HFF-Myc (cell line): ENCODE data around the gene COL4A6.
"Not testable (repeated sequence)": the region's sequence is repeated elsewhere in the genome, so short reads cannot be mapped to it uniquely, and the experiment has no call there.

Source experiments
- DNase-seq: peaks from one replicate; pipeline ENCODE4 v3.0.0-alpha.2; 2011; ENCODE audit warnings: low read depth; ENCODE audit errors: extremely low read depth
- H3K4me3 ChIP-seq: replicated peaks from 2 replicates; pipeline ENCODE4 v1.5.1; 2011; ENCODE audit warnings: low read depth, mild to moderate bottlenecking, control low read depth, low read length
- TF ChIP-seq, protein P1 (sequence below): IDR thresholded peaks from 2 replicates; pipeline ENCODE4 v1.5.1; 2012; ENCODE audit warnings: mild to moderate bottlenecking, low read depth, low read length, control low read depth; ENCODE audit errors: missing control alignments

Gene COL4A6

DNA sequence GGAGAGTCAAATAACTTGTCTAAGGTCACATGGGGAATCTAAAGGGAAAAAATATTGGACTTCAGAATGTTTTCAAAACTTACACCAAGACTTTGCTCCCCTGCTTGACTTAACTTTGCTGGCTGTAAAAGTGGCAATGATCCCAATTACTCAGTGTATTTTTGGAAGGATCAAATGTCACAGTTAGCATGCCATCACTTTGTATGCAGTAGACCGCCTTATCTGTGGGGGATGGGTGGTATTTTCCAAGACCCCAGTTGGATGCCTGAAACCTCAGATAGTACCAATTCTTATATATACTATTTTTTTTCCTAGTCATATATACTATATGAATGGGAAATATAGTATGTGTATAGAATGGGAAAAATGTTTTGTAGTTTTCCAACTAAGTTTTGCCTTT lies 53.4 kb downstream of the COL4A6 start:
- DNase-seq = no peak
- no peak overlapping the region for H3K4me3 ChIP-seq
- TF ChIP-seq, protein P1, sequence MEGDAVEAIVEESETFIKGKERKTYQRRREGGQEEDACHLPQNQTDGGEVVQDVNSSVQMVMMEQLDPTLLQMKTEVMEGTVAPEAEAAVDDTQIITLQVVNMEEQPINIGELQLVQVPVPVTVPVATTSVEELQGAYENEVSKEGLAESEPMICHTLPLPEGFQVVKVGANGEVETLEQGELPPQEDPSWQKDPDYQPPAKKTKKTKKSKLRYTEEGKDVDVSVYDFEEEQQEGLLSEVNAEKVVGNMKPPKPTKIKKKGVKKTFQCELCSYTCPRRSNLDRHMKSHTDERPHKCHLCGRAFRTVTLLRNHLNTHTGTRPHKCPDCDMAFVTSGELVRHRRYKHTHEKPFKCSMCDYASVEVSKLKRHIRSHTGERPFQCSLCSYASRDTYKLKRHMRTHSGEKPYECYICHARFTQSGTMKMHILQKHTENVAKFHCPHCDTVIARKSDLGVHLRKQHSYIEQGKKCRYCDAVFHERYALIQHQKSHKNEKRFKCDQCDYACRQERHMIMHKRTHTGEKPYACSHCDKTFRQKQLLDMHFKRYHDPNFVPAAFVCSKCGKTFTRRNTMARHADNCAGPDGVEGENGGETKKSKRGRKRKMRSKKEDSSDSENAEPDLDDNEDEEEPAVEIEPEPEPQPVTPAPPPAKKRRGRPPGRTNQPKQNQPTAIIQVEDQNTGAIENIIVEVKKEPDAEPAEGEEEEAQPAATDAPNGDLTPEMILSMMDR = no peak

DNA sequence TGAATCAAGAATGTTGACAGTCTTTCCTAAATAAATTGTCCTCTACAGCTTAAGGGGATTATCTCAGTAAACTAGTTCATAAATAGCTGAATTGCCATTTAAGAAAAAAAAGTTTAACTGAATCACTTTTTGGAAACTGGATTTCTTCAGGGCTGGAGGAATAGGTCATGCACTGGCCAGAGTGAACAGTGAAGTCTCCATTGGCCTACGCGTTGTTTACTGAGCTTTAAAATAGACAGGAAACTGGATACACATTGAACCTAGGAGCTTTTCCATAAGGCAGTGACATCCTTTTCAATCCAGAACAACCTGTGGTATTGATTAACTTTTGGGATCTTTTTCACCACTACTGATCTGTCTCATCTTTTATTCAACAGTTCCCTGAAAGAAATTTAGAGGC lies 58.0 kb downstream of the COL4A6 start:
- no peak overlapping the region for H3K4me3 ChIP-seq
- DNase-seq = no peak
- TF ChIP-seq, protein P1 = no peak

DNA sequence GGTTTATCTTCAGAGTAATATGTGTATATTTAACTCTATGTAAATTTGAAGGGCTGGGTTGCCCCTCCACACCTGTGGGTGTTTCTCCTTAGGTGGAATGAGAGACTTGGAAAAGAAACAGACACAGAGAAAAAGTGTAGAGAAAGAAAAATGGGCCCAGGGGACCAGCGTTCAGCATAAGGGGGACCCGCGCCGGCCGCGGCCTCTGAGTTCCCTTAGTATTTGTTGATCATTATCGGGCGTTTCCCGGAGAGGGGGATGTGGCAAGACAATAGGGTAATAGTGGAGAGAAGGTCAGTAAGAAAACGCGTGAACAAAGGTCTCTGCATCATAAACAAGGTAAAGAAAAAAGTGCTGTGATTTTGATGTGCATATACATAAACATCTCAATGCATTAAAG lies 61.4 kb downstream of the COL4A6 start:
- DNase-seq, H3K4me3 ChIP-seq: not testable (repeated sequence)

DNA sequence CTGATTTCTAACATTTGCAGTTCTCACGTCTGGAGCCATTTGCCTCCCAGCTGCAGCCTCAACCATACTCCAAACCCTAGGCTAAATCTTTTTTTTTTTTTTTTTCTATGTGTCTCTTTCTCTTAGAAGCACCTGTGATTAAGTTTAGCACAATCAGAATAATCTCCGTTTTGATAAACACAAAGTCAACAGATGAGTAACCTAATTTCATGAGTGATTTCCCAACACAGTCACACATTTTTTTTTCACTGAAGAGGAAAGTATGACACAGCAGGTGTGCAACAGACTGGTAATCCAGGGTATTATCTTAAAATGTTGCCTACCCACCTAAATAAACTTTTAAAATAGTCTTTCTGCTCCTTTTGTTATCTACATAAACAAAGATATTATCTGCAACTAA lies 62.6 kb downstream of the COL4A6 start:
- H3K4me3 ChIP-seq, DNase-seq: not testable (repeated sequence)

DNA sequence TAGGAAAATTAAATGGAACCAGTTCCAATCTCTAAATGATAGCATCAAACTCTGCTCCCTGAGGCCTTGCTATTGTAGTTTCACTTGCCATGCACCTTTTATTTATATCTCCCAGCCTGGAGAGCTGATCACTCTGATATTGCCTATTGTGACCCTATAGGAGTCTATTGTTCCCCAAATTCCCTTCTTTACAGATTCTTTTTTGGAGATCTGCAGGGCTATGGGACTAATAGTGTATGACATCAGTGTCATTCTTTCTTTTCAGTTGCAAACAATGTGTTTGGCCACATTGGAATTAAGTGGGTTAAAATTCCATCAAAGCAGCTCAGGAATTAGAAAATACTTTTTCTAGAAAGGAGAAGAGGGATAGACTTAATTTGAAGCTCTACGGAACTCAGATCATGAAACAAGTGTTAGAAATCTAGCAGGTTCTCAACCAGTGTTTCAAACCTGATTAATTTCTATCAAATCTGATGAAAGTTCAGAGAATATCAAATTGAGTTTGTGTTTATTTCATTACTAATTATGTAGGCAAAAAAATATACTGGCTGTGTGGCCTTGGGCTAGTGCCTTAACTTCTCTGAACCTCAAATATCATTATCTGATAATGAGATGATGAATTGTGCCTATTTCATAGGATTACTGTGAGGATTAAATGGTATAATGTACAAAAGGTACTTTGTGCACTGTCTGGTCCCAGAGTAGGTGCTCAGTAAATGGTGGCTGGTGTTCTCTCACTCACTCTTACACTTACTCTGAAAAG lies 71.4 kb downstream of the COL4A6 start:
- no peak overlapping the region for H3K4me3 ChIP-seq
- TF ChIP-seq, protein P1 = no peak
- DNase-seq = no peak

DNA sequence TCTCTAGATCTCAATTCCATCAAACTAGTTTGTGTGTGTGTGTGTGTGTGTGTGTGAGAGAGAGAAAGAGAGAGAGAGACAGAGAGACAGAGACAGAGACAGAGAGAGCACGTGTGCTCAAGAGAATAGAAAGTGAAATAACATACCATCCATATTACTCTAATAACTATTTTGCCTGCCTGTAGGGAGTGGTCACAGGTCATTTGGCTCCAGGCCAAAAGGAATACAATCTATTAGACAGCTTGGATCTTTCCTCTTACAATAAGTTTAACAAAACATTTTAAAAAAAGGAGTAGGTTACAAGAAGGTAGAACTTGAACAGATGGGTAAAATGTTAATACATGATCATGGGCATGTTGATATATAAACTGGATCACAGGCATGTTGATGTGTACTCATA lies 76.2 kb downstream of the COL4A6 start:
- TF ChIP-seq, protein P1 = no peak
- no peak overlapping the region for H3K4me3 ChIP-seq
- no peak for DNase-seq

- no peak overlapping the region for H3K4me3 ChIP-seq
- DNase-seq = no peak
- TF ChIP-seq, protein P1 = no peak
Observed at GRCh38 chrX:108361316-108361715, 76.9 kb downstream of the COL4A6 start.

DNA sequence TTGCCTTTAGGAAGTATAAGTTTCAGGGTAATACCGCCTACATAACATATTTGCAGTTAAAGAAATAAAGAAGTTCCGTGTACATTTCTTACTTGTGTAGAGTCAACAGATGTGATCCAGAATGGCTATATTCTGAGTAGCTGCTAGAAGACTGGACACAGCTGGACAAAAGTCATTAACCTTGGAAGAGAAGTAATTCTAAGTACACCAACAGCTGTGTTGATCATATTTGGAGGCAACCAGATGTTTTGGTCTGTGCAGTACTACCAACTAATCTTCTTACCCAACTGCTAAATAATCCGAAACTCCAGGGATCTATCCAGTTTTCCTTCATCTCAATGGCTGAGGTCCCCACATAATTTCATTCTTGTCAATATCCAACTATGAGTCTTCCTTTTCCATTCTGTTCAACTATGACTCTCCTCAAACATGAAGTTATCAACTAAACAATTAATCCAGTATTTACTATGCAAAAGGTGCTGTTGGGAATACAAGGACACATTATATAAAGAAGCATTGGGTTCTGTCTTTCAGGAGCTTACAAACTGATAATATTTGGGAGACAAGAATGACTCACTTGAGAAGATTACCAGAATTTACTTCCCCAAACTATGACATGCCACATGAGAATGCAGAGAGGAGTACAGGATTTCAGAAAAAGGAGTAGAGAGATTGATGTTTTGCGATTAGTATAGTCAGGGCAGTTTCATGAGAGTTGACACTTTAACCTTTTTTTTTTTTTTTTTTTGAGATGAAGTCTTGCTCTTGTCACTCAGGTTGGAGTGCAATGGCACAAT lies 78.2 kb downstream of the COL4A6 start:
- H3K4me3 ChIP-seq = no peak overlapping the region
- TF ChIP-seq, protein P1 = no peak
- DNase-seq = no peak
